Osteoblast (primary cell): ENCODE results near the gene HRC. TPM values are rescaled to one million over a fixed set of nuclear protein-coding genes. Genes with fewer than 3 reads are reported as not detected.

ENCODE experiments used
- DNase-seq: peaks from one replicate; pipeline ENCODE4 v3.0.0; 2011; ENCODE audit warnings: low spot score, mixed read lengths; ENCODE audit not compliant: insufficient read length; ENCODE audit errors: missing footprints
- H2AFZ ChIP-seq: 2 replicates; pipeline ENCODE4 v1.6.0; 2011; ENCODE audit warnings: mild to moderate bottlenecking, low read length
- H3K27ac ChIP-seq: 2 replicates; pipeline ENCODE4 v1.5.1; 2011; ENCODE audit warnings: mild to moderate bottlenecking, low read depth, low read length, moderate library complexity
- H3K27me3 ChIP-seq: 2 replicates; pipeline ENCODE4 v1.6.0; 2012; ENCODE audit warnings: mild to moderate bottlenecking, control low read depth, inconsistent platforms, low read length, moderate library complexity; ENCODE audit not compliant: insufficient read depth
- H3K36me3 ChIP-seq: 2 replicates; pipeline ENCODE4 v1.5.1; 2011; ENCODE audit warnings: mild to moderate bottlenecking, low read length, control low read depth, moderate library complexity; ENCODE audit not compliant: insufficient read depth
- H3K4me1 ChIP-seq: 2 replicates; pipeline ENCODE4 v1.5.1; 2011; ENCODE audit warnings: mild to moderate bottlenecking, low read length, control low read depth, moderate library complexity; ENCODE audit not compliant: insufficient read depth
- H3K4me2 ChIP-seq: 2 replicates; pipeline ENCODE4 v1.6.0; 2011; ENCODE audit warnings: mild to moderate bottlenecking, low read length; ENCODE audit not compliant: insufficient read depth
- H3K4me3 ChIP-seq: fragments of 200-600 bp; sonication (generic); 3 replicates; pipeline ENCODE4 v1.5.1; 2012; ENCODE audit warnings: mild to moderate bottlenecking, low read length, inconsistent platforms; ENCODE audit not compliant: insufficient read depth
- H3K79me2 ChIP-seq: 2 replicates; pipeline ENCODE4 v1.6.0; 2012; ENCODE audit warnings: mild to moderate bottlenecking, low read length, control low read depth, inconsistent platforms; ENCODE audit not compliant: insufficient read depth
- H3K9me3 ChIP-seq: 2 replicates; pipeline ENCODE4 v1.5.1; 2011; ENCODE audit warnings: low read depth, low read length, control low read depth
- H4K20me1 ChIP-seq: 2 replicates; pipeline ENCODE4 v1.6.0; 2012; ENCODE audit warnings: mild to moderate bottlenecking, low read length, control low read depth; ENCODE audit not compliant: insufficient read depth
- total RNA-seq: library from RNA; depleted of rRNA; stranded (reverse); fragments of >200 nt; gene quantifications from 2 replicates; pipeline ENCODE4 v1.2.3, GENCODE V29; 2012
- TF ChIP-seq, protein P1 (sequence below): IDR thresholded peaks from 2 replicates; pipeline ENCODE4 v1.5.1; 2011; ENCODE audit warnings: mild to moderate bottlenecking, low read depth, low read length, moderate library complexity; ENCODE audit errors: extremely low read depth

The HRC gene
- total RNA-seq, 1 donor = not detected

GRCh38 chr19:49136771-49137171 lies 18.4 kb downstream of the HRC start:
- Histone ChIP-seq H3K36me3 (no peaks in the 10 kb centered on the region), H4K20me1 (no peaks in the 10 kb centered on the region), H3K79me2 (no peaks in the 10 kb centered on the region), H3K9me3 (no peaks in the 10 kb centered on the region), H3K27ac (no peak overlapping the region), H3K4me1 (no peaks in the 10 kb centered on the region), H3K4me3 (no peak overlapping the region), H2AFZ (no peak overlapping the region), H3K27me3 (no peaks in the 10 kb centered on the region), H3K4me2 (no peak overlapping the region)
- TF ChIP-seq, protein P1, sequence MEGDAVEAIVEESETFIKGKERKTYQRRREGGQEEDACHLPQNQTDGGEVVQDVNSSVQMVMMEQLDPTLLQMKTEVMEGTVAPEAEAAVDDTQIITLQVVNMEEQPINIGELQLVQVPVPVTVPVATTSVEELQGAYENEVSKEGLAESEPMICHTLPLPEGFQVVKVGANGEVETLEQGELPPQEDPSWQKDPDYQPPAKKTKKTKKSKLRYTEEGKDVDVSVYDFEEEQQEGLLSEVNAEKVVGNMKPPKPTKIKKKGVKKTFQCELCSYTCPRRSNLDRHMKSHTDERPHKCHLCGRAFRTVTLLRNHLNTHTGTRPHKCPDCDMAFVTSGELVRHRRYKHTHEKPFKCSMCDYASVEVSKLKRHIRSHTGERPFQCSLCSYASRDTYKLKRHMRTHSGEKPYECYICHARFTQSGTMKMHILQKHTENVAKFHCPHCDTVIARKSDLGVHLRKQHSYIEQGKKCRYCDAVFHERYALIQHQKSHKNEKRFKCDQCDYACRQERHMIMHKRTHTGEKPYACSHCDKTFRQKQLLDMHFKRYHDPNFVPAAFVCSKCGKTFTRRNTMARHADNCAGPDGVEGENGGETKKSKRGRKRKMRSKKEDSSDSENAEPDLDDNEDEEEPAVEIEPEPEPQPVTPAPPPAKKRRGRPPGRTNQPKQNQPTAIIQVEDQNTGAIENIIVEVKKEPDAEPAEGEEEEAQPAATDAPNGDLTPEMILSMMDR = no peak
- peak; percentile 54 for DNase-seq

- DNase-seq = peak; percentile 55
Observed at GRCh38 chr19:49135686-49136085, 19.5 kb downstream of the HRC start.

DNA sequence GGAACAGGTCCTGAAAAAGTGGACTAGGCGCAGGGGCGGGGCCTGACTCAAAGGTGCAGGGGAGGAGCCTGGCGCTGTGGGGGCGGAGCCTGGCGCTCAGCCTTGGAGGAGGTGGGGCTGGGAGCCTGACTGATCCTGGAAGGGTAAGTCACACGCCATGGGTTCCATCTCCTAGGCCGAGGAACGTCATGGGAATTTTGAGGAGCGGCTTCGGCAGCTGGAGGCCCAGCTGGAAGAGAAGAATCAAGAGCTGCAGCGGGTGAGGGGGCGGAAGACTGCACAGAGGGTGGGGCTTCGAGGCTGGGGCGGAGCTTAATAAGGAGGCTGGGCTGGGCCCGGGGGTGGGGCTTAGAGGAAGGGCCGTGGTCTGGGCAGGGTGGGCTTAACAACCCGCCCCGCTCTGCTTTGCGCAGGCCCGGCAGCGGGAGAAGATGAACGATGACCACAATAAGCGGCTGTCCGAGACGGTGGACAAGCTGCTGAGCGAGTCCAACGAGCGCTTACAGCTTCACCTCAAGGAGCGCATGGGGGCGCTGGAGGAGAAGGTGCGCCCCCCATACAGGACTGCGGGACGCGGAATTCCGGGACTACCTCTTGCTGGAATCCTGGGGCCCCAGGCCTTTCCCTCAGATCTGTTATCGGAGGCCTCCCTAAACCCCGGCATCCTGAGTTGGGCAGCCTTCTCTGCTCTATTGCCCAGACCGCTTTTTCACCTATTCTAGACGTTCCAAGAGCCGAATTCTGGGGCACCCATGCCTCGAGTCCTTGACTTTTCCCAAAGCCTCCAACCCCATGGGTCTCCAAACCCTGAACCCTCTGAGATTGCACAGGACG lies 21.4 kb downstream of the HRC start:
- peak overlapping the region; percentile 10 for H3K4me3 ChIP-seq
- H2AFZ ChIP-seq = no peak overlapping the region
- no peaks in the 10 kb centered on the region for H3K9me3 ChIP-seq
- H3K4me1 ChIP-seq = no peaks in the 10 kb centered on the region
- H3K27me3 ChIP-seq = no peaks in the 10 kb centered on the region
- H3K27ac ChIP-seq = no peak overlapping the region
- TF ChIP-seq, protein P1 = no peak
- no peak overlapping the region for H3K4me2 ChIP-seq
- no peaks in the 10 kb centered on the region for H3K79me2 ChIP-seq
- no peaks in the 10 kb centered on the region for H4K20me1 ChIP-seq
- peak; percentile 92 for DNase-seq
- H3K36me3 ChIP-seq = no peaks in the 10 kb centered on the region

More at GRCh38 chr19:49135686-49136085, 19.5 kb downstream of the HRC start:
- no peaks in the 10 kb centered on the region for H3K36me3 ChIP-seq
- H3K4me1 ChIP-seq = no peaks in the 10 kb centered on the region
- no peaks in the 10 kb centered on the region for H3K27me3 ChIP-seq
- H3K27ac ChIP-seq = no peak overlapping the region
- no peaks in the 10 kb centered on the region for H3K79me2 ChIP-seq
- H3K9me3 ChIP-seq = no peaks in the 10 kb centered on the region
- no peaks in the 10 kb centered on the region for H4K20me1 ChIP-seq
- H3K4me2 ChIP-seq = no peak overlapping the region
- H2AFZ ChIP-seq = no peak overlapping the region
- TF ChIP-seq, protein P1 = no peak
- no peak overlapping the region for H3K4me3 ChIP-seq

DNA sequence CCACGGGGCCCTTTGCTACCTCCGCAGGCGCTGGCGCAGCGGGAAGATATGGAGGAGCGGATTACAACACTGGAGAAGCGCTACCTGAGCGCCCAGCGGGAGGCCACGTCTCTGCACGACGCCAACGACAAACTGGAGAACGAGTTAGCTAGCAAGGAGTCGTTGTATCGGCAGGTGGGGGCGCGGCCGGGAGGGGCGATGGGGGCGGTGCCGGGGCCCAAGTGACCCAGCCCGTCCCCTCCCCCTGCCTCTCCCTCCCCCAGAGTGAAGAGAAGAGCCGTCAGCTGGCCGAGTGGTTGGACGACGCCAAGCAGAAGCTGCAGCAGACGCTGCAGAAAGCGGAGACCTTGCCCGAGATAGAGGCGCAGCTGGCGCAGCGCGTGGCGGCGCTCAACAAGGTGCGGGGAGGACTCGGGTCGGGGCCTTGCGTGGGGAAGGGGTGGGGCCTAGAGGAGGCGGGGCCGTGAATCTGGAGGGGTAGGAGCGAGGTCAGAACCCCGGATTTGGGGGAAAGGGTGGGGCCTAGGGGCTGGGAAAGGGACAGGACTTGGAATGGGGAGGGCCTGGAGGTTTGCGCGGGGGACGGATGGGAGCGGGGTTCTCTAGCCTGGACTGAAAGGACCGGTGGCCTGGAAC lies 22.1 kb downstream of the HRC start:
- Histone ChIP-seq H3K79me2 (no peaks in the 10 kb centered on the region), H3K9me3 (no peaks in the 10 kb centered on the region), H3K4me2 (no peak overlapping the region), H3K4me1 (no peaks in the 10 kb centered on the region), H3K36me3 (no peaks in the 10 kb centered on the region), H3K27me3 (no peaks in the 10 kb centered on the region), H3K27ac (no peak overlapping the region), H2AFZ (no peak overlapping the region), H4K20me1 (no peaks in the 10 kb centered on the region), H3K4me3 (no peak overlapping the region)
- peak; percentile 44 for DNase-seq
- TF ChIP-seq, protein P1 = no peak
